Measurements from ENCODE around the gene SSC5D. TPM values are rescaled to one million over a fixed set of nuclear protein-coding genes. Genes with fewer than 3 reads are reported as not detected.

Gene SSC5D
- total and polyA plus RNA-seq, 10 of the 15 experiments (the other 5 are each of a cell fraction or from before 2014, with no cell fraction given): 0.03 to 0.13 (median 0.05) TPM; not detected in 4

- no peak overlapping the region for H3K4me3 ChIP-seq
- H3K27me3 ChIP-seq (replicated peaks in 1 of 2; ENCODE audit: control insufficient read depth in 2 of 2, insufficient read depth in 2 of 2, low read length in 1 of 2): no peaks in the 10 kb centered on the region; a peak in 1 of 4 replicates
- H3K36me3 ChIP-seq (ENCODE audit: control insufficient read depth in 2 of 2, insufficient read depth in 2 of 2, low read length in 1 of 2): no peaks in the 10 kb centered on the region
- no peaks in the 10 kb centered on the region for H3K79me2 ChIP-seq (ENCODE audit: control insufficient read depth, insufficient read depth, low read length)
- H2AFZ ChIP-seq (ENCODE audit: control insufficient read depth, low read depth, low read length): no peak overlapping the region
- in situ Hi-C loops (cut with MboI): no loop called here
- peaks cover 5% of the 10 kb centered on the region for H3K4me1 ChIP-seq (ENCODE audit: control insufficient read depth, insufficient read depth, low read length)
- H3K4me2 ChIP-seq (ENCODE audit: control insufficient read depth, insufficient read depth): no peak overlapping the region
- ChIA-PET RAD21 (ENCODE audit: unreplicated experiment) (no interaction called here), SMC1A (ENCODE audit: uncharacterized antibody, unreplicated experiment) (no interaction called here), CTCF (interaction anchor here (0.6 kb wide), 1 partner anchor 353 kb away, joined by 7 read pairs; no protein-coding TSS in a partner anchor), POLR2A (no interaction called here)
- ATAC-seq: no peak
- H4K20me1 ChIP-seq (ENCODE audit: control insufficient read depth, insufficient read depth): no peaks in the 10 kb centered on the region
- WGBS (ENCODE audit: insufficient coverage, insufficient replicate concordance, low lambda C conversion rate, missing lambda C conversion rate): 46% methylated on average over 25 of the region's 26 CpGs
- intact Hi-C loops (cut with micrococcal nuclease; ENCODE audit: unreplicated experiment): no loop called here
- no peak overlapping the region for H3K27ac ChIP-seq (ENCODE audit: control insufficient read depth, insufficient read depth)
- FAIRE-seq: no peak
- no peak for DNase-seq (ENCODE audit: low read depth, low spot score)
- no peak overlapping the region for H3K9ac ChIP-seq (ENCODE audit: control insufficient read depth, insufficient read depth, low read length)
- no peaks in the 10 kb centered on the region for H3K9me3 ChIP-seq (replicated peaks; ENCODE audit: control insufficient read depth, insufficient read depth, low read length)
- BruUV-seq (replicated peaks): no TSS peak
- TF ChIP-seq FOXM1 (IDR thresholded peaks at IDR 0.05; ENCODE audit: low read depth, low read length) (no peak), NFXL1 (IDR thresholded peaks at IDR 0.05; ENCODE audit: borderline replicate concordance) (no peak), BRCA1 (IDR thresholded peaks at IDR 0.05; ENCODE audit: low read depth, low read length) (no peak), TCF7 (IDR thresholded peaks at IDR 0.05; ENCODE audit: borderline replicate concordance) (no peak), CUX1 (IDR thresholded peaks at IDR 0.05; ENCODE audit: insufficient replicate concordance, low read depth, low read length) (no peak), SKIL (IDR thresholded peaks at IDR 0.05; ENCODE audit: low read depth, poor library complexity, severe bottlenecking) (no peak), KLF5 (IDR thresholded peaks at IDR 0.05; ENCODE audit: partially characterized antibody) (no peak), NR2C1 (IDR thresholded peaks at IDR 0.05) (no peak), SUPT20H (IDR thresholded peaks at IDR 0.05; ENCODE audit: borderline replicate concordance, control insufficient read depth, low read depth, low read length) (no peak), TAF1 (IDR thresholded peaks at IDR 0.05; ENCODE audit: borderline replicate concordance, low read depth, low read length) (no peak)
- TF ChIP-seq, protein P1, sequence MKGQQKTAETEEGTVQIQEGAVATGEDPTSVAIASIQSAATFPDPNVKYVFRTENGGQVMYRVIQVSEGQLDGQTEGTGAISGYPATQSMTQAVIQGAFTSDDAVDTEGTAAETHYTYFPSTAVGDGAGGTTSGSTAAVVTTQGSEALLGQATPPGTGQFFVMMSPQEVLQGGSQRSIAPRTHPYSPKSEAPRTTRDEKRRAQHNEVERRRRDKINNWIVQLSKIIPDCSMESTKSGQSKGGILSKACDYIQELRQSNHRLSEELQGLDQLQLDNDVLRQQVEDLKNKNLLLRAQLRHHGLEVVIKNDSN (IDR thresholded peaks at IDR 0.05; ENCODE audit: borderline replicate concordance, extremely low read length, insufficient read depth, low read depth, low read length): no peak
- TF ChIP-seq, protein P2, sequence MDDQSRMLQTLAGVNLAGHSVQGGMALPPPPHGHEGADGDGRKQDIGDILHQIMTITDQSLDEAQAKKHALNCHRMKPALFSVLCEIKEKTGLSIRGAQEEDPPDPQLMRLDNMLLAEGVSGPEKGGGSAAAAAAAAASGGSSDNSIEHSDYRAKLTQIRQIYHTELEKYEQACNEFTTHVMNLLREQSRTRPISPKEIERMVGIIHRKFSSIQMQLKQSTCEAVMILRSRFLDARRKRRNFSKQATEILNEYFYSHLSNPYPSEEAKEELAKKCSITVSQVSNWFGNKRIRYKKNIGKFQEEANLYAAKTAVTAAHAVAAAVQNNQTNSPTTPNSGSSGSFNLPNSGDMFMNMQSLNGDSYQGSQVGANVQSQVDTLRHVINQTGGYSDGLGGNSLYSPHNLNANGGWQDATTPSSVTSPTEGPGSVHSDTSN (IDR thresholded peaks at IDR 0.05; ENCODE audit: insufficient replicate concordance, low read depth, low read length): no peak
Measured at GRCh38 chr19:55500368-55500952, 12.2 kb downstream of the SSC5D start.

Data from GM12878 (cell line).